Measurements from ENCODE around the gene GIMD1. TPM values are rescaled to one million over a fixed set of nuclear protein-coding genes. Genes with fewer than 3 reads are reported as not detected.

GIMD1 gene
- polyA plus RNA-seq, 1 experiment = not detected

- Histone ChIP-seq H3K27me3 (ENCODE audit: control insufficient read depth, insufficient read depth, low read length) (no peaks in the 10 kb centered on the region), H3K4me3 (ENCODE audit: low read depth, low read length) (no peak overlapping the region), H3K36me3 (ENCODE audit: control insufficient read depth, insufficient read depth, low read length) (peaks cover 13% of the 10 kb centered on the region)
- CTCF ChIA-PET = interaction anchor here (1.7 kb wide), 1 partner anchor 11 kb away, joined by 3 read pairs; no protein-coding TSS in a partner anchor
- POLR2A ChIA-PET = no interaction called here
- no peak for DNase-seq (ENCODE audit: low read depth)
- no peak for TF ChIP-seq CTCF (IDR thresholded peaks at IDR 0.05; ENCODE audit: insufficient read depth, low read depth, low read length)
These were observed 27.8 kb downstream of the GIMD1 start for GRCh38 chr4:106340774-106341173.

GRCh38 chr4:106339431-106339830 is 29.1 kb downstream of the GIMD1 start:
- POLR2A ChIA-PET = no interaction called here
- CTCF ChIA-PET = interaction anchor here (1.7 kb wide), 1 partner anchor 9 kb away, joined by 3 read pairs; no protein-coding TSS in a partner anchor

GRCh38 chr4:106338671-106339070 is 29.9 kb downstream of the GIMD1 start:
- H3K27me3 ChIP-seq (ENCODE audit: control insufficient read depth, insufficient read depth, low read length) = no peaks in the 10 kb centered on the region
- no peak overlapping the region for H3K4me3 ChIP-seq (ENCODE audit: low read depth, low read length)
- CTCF ChIA-PET = no interaction called here
- TF ChIP-seq CTCF (IDR thresholded peaks at IDR 0.05; ENCODE audit: insufficient read depth, low read depth, low read length) = no peak
- POLR2A ChIA-PET = interaction anchor here (0.6 kb wide), 1 partner anchor 23 kb away, joined by 4 read pairs; the partner anchor contains the start of gene TBCK
- H3K36me3 ChIP-seq (ENCODE audit: control insufficient read depth, insufficient read depth, low read length) = peaks cover 14% of the 10 kb centered on the region
- DNase-seq (ENCODE audit: low read depth) = no peak

More at GRCh38 chr4:106339431-106339830, 29.1 kb downstream of the GIMD1 start:
- TF ChIP-seq CTCF (IDR thresholded peaks at IDR 0.05; ENCODE audit: insufficient read depth, low read depth, low read length) = no peak
- Histone ChIP-seq H3K36me3 (ENCODE audit: control insufficient read depth, insufficient read depth, low read length) (peaks cover 13% of the 10 kb centered on the region), H3K27me3 (ENCODE audit: control insufficient read depth, insufficient read depth, low read length) (no peaks in the 10 kb centered on the region), H3K4me3 (ENCODE audit: low read depth, low read length) (no peak overlapping the region)
- DNase-seq (ENCODE audit: low read depth) = no peak

- Histone ChIP-seq H3K36me3 (ENCODE audit: control insufficient read depth, insufficient read depth, low read length) (peaks cover 14% of the 10 kb centered on the region), H3K27me3 (ENCODE audit: control insufficient read depth, insufficient read depth, low read length) (no peaks in the 10 kb centered on the region), H3K4me3 (ENCODE audit: low read depth, low read length) (no peak overlapping the region)
- no peak for DNase-seq (ENCODE audit: low read depth)
- POLR2A ChIA-PET = no interaction called here
- no peak for TF ChIP-seq CTCF (IDR thresholded peaks at IDR 0.05; ENCODE audit: insufficient read depth, low read depth, low read length)
- CTCF ChIA-PET = no interaction called here
These were observed 30.7 kb downstream of the GIMD1 start for GRCh38 chr4:106337916-106338315.

- ChIA-PET CTCF (no interaction called here), POLR2A (no interaction called here)
- no peak for TF ChIP-seq CTCF (IDR thresholded peaks at IDR 0.05; ENCODE audit: insufficient read depth, low read depth, low read length)
- Histone ChIP-seq H3K36me3 (ENCODE audit: control insufficient read depth, insufficient read depth, low read length) (peaks cover 14% of the 10 kb centered on the region), H3K27me3 (ENCODE audit: control insufficient read depth, insufficient read depth, low read length) (no peaks in the 10 kb centered on the region), H3K4me3 (ENCODE audit: low read depth, low read length) (no peak overlapping the region)
- no peak for DNase-seq (ENCODE audit: low read depth)
These were observed 32.0 kb downstream of the GIMD1 start for GRCh38 chr4:106336618-106337017.
